Measurements from ENCODE around the gene PLAC1. TPM values are rescaled to one million over a fixed set of nuclear protein-coding genes. Genes with fewer than 3 reads are reported as not detected.

PLAC1 gene
- total and polyA plus RNA-seq, 2 of the 4 experiments (the other 2 are of a cell fraction) = 0.36 to 0.74 TPM

DNA sequence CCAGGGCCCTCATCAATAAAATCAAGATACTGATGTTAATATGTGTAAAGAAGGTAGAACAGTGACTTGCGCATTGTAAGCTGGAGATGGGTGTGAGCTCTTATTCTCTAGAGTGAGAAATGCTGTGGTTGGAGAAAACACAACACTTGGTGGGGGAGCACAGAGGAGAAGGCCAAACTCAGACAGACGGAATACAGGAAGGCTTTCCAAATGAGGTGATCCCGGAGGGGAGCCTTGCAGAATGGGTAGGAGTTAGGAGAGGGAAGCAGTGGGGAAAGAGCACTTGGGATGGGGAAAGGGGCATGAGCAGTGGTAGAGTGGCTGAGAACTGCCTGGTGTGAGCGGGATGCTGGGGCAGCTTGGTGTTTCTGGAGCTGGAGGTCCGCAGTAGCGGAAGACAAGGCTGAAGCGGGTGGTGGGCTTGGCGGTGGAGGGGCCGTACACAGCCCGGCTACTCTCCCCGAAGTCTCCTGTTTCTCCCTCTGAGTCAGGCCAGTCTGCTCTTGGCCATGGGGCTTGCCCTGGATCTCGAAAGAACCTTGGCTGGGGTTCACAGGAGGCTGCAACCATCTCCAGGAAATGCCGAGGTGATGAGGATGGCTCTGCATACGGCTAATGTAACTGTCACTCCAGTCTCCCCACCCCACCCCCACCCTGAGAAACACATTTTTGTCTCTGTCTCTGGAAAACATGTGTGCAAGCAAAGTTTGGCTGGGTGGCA is 11.3 kb upstream of the PLAC1 start:
- Histone ChIP-seq H4K8ac (ENCODE audit: low read depth in 2 of 2, low read length in 2 of 2) (peak overlapping the region; percentile 75 to 98), H3K4me2 (ENCODE audit: low read depth, low read length) (peak overlapping the region; percentile 31), H2AK9ac (replicated peaks; ENCODE audit: low read depth, low read length, poor library complexity) (peak overlapping the region; percentile 89), H3K14ac (replicated peaks; ENCODE audit: low read depth, low read length) (peak overlapping the region; percentile 93), H4K20me1 (ENCODE audit: insufficient read depth, low read length) (no peaks in the 10 kb centered on the region), H2AK5ac (ENCODE audit: low read depth, low read length) (peak overlapping the region; percentile 91), H3K9me1 (ENCODE audit: insufficient read depth, low read length) (0 out of 2 replicates have a peak, but pooled peaks cover 8% of the 10 kb centered on the region), H3K27ac (ENCODE audit: insufficient read depth, low read length) (peak overlapping the region; percentile 94), H3K56ac (ENCODE audit: extremely low read depth, insufficient read depth, low read length) (peak overlapping the region; percentile 97), H3K4ac (ENCODE audit: low read depth, low read length) (peak overlapping the region; percentile 99), H3K23ac (ENCODE audit: low read depth, low read length) (peak overlapping the region; percentile 88), H3K27me3 (ENCODE audit: control insufficient read depth, insufficient read depth, low read length) (no peaks in the 10 kb centered on the region), H4K91ac (ENCODE audit: insufficient read depth, low read depth, low read length) (peak overlapping the region; percentile 99), H3K18ac (ENCODE audit: low read depth, low read length) (peak overlapping the region; percentile 91), H2BK120ac (ENCODE audit: low read depth, low read length) (peak overlapping the region; percentile 99), H3K4me3 (ENCODE audit: insufficient read depth, low read depth, low read length) (no peak overlapping the region), H3K4me1 (ENCODE audit: control insufficient read depth, insufficient read depth, low read length) (peaks cover 20% of the 10 kb centered on the region), H3K9ac (ENCODE audit: low read depth, low read length) (peak overlapping the region; percentile 28), H3K36me3 (ENCODE audit: control insufficient read depth, insufficient read depth, low read length) (no peaks in the 10 kb centered on the region), H2BK20ac (ENCODE audit: low read depth, low read length) (peak overlapping the region; percentile 99), H2BK15ac (ENCODE audit: low read depth, low read length) (peak overlapping the region; percentile 96), H2BK5ac (ENCODE audit: low read depth, low read length, poor library complexity, severe bottlenecking) (peak overlapping the region; percentile 97), H3K79me1 (ENCODE audit: low read depth in 1 of 2, low read length in 2 of 2) (no peaks in the 10 kb centered on the region), H4K5ac (ENCODE audit: low read depth, low read length) (peak overlapping the region; percentile 96), H3K9me3 (ENCODE audit: control insufficient read depth, insufficient read depth, low read length) (no peaks in the 10 kb centered on the region), H2AFZ (replicated peaks; ENCODE audit: low read length, poor library complexity) (peak overlapping the region; percentile 91)
- ChIA-PET CTCF (interaction anchor here (0.5 kb wide), 1 partner anchor 108 kb away, joined by 5 read pairs; no protein-coding TSS in a partner anchor), POLR2A (ENCODE audit: unreplicated experiment) (interaction anchor here (0.6 to 1.1 kb wide), 2 partner anchors 38 to 65 kb away, joined by 3 to 4 read pairs; no protein-coding TSS in a partner anchor)
- in situ Hi-C loops (cut with MboI; ENCODE audit: low sequenced_read_pairs) (no loop called here), intact Hi-C loops (cut with micrococcal nuclease) (no loop called here), dilution Hi-C loops (cut with HindIII; ENCODE audit: low sequenced_read_pairs, unreplicated experiment) (no loop called here)
- peak; percentile 46; the same call in 1 of the 2 replicates for TF ChIP-seq CEBPB (IDR thresholded peaks at IDR 0.05; ENCODE audit: low read depth, low read length)
- TF ChIP-seq CHD1 (IDR thresholded peaks at IDR 0.05; ENCODE audit: low read depth, low read length) = no peak
- peak; percentile 35; the same call in 1 of the 2 replicates for TF ChIP-seq FOS (IDR thresholded peaks at IDR 0.05; ENCODE audit: low read depth, low read length)
- TF ChIP-seq POLR2A (IDR thresholded peaks at IDR 0.05; ENCODE audit: low read depth, low read length) = no peak
- 0 out of 2 replicates have a peak, but pooled peaks have one; percentile 35 for TF ChIP-seq MXI1 (IDR thresholded peaks at IDR 0.05; ENCODE audit: borderline replicate concordance, low read depth, low read length)
- no peak for TF ChIP-seq RCOR1 (IDR thresholded peaks at IDR 0.05; ENCODE audit: insufficient replicate concordance, low read length)
- TF ChIP-seq SMC3 (IDR thresholded peaks at IDR 0.05; ENCODE audit: low read depth, low read length) = no peak
- 38% methylated on average over 5 of the region's 14 CpGs; no CpG with 5 or more reads in 1 of the 2 experiments for WGBS, 2 experiments (ENCODE audit: extremely low coverage in 2 of 2, insufficient read length in 1 of 2)
- peak; percentile 85 for ATAC-seq (ENCODE audit: low read depth)
- no TSS peak for BruUV-seq (replicated peaks)
- DNase-seq = peak; percentile 93

Data from IMR-90 (cell line).